Measurements from ENCODE around the gene MGRN1. TPM values are rescaled to one million over a fixed set of nuclear protein-coding genes. Genes with fewer than 3 reads are reported as not detected.

MGRN1 gene
- total RNA-seq, 4 donors from 2014 or later, result 32.5 to 86.4 (median 57.6) TPM

- WGBS, 2 donors, result 93 to 97% methylated on average over 17 to 20 of the region's 22 CpGs
- no peak for TF ChIP-seq CTCF (IDR thresholded peaks at IDR 0.05)
- no peak for TF ChIP-seq POLR2A (IDR thresholded peaks at IDR 0.05)
- H3K36me3 ChIP-seq, result peaks cover 0 to 6% of the 10 kb centered on the region in 2 donors
- H3K4me1 ChIP-seq, result peaks cover 3 to 6% of the 10 kb centered on the region in 2 donors
- H3K27ac ChIP-seq, result no peak overlapping the region
- H3K9me3 ChIP-seq, result no peaks in the 10 kb centered on the region
- H3K27me3 ChIP-seq, result no peaks in the 10 kb centered on the region
- H3K4me3 ChIP-seq (replicated peaks in 1 of 3), result no peak overlapping the region
- DNase-seq, result no peak
- intact Hi-C loops (cut with DNase I), result no loop called here
Measured at GRCh38 chr16:4646773-4647643, 22.4 kb downstream of the MGRN1 start.

GRCh38 chr16:4647644-4647980 lies 23.0 kb downstream of the MGRN1 start:
- 93 to 97% methylated on average over 6 to 7 of the region's 8 CpGs for WGBS, 2 donors
- Histone ChIP-seq H3K27ac (no peak overlapping the region), H3K4me3 (replicated peaks in 1 of 3) (no peak overlapping the region), H3K4me1 (peaks cover 4 to 8% of the 10 kb centered on the region in 2 donors), H3K9me3 (no peaks in the 10 kb centered on the region), H3K36me3 (peaks cover 0 to 9% of the 10 kb centered on the region in 2 donors), H3K27me3 (no peaks in the 10 kb centered on the region)
- intact Hi-C loops (cut with DNase I), result no loop called here
- TF ChIP-seq CTCF (IDR thresholded peaks at IDR 0.05), result no peak
- no peak for TF ChIP-seq POLR2A (IDR thresholded peaks at IDR 0.05)
- no peak for DNase-seq

- Histone ChIP-seq H3K27ac (no peak overlapping the region), H3K9me3 (no peaks in the 10 kb centered on the region), H3K36me3 (peaks cover 0 to 12% of the 10 kb centered on the region in 2 donors), H3K4me3 (replicated peaks in 1 of 3) (no peak overlapping the region), H3K4me1 (peaks cover 14 to 16% of the 10 kb centered on the region in 2 donors), H3K27me3 (no peaks in the 10 kb centered on the region)
- intact Hi-C loops (cut with DNase I), result no loop called here
- no peak for TF ChIP-seq CTCF (IDR thresholded peaks at IDR 0.05)
- no peak for TF ChIP-seq POLR2A (IDR thresholded peaks at IDR 0.05)
- no peak for DNase-seq
- 95 to 100% methylated on average over 7 to 12 of the region's 13 CpGs for WGBS, 2 donors
Measured at GRCh38 chr16:4648917-4649316, 24.3 kb downstream of the MGRN1 start.

- intact Hi-C loops (cut with DNase I), result no loop called here
- H3K36me3 ChIP-seq, result peaks cover 0 to 12% of the 10 kb centered on the region in 2 donors
- whole genome bisulfite sequencing, 2 donors, result 95 to 96% methylated on average over 22 of the region's 25 CpGs
- H3K27me3 ChIP-seq, result no peaks in the 10 kb centered on the region
- H3K4me3 ChIP-seq (replicated peaks in 1 of 3), result no peak overlapping the region
- DNase-seq, result no peak
- peaks cover 22 to 24% of the 10 kb centered on the region in 2 donors for H3K4me1 ChIP-seq
- H3K27ac ChIP-seq, result no peak overlapping the region
- no peaks in the 10 kb centered on the region for H3K9me3 ChIP-seq
- no peak for TF ChIP-seq POLR2A (IDR thresholded peaks at IDR 0.05)
- no peak for TF ChIP-seq CTCF (IDR thresholded peaks at IDR 0.05)
Measured at GRCh38 chr16:4649744-4650442, 25.3 kb downstream of the MGRN1 start.
